Epithelial cell of esophagus (primary cell): ENCODE data around the gene ZNRD2.

Source experiments
- DNase-seq: peaks from one replicate; pipeline ENCODE4 v3.0.0; 2010; ENCODE audit warnings: low read depth
- H3K4me3 ChIP-seq: 2 replicates; pipeline ENCODE4 v1.5.1; 2011; ENCODE audit warnings: mild to moderate bottlenecking, low read length, control low read depth
- CTCF ChIP-seq: IDR thresholded peaks from 2 replicates; pipeline ENCODE4 v1.5.1; 2011; ENCODE audit warnings: low read depth, mild to moderate bottlenecking, low read length, control low read depth, inconsistent platforms; ENCODE audit not compliant: insufficient read depth; ENCODE audit errors: missing control alignments

ZNRD2 gene

GRCh38 chr11:65613091-65613928 is 43.0 kb downstream of the ZNRD2 start:
- H3K4me3 ChIP-seq: peak overlapping the region; percentile 98
- no peak for DNase-seq
- no peak for TF ChIP-seq CTCF

- DNase-seq: peak; percentile 100
- TF ChIP-seq CTCF: no peak
- H3K4me3 ChIP-seq: peak within 1 kb of the TSS; percentile 98
These were observed 45.1 kb downstream of the ZNRD2 start, which contains the start of gene PCNX3 for GRCh38 chr11:65615229-65615949. TSS of gene PCNX3 (plus strand) at chr11:65615776. CDS start at chr11:65616312, 536 bp downstream.

- no peak for DNase-seq
- TF ChIP-seq CTCF: no peak
- peak overlapping the region; percentile 85 for H3K4me3 ChIP-seq
These were observed 45.8 kb downstream of the ZNRD2 start for GRCh38 chr11:65615950-65616574.

- no peak for DNase-seq
- no peak for TF ChIP-seq CTCF
- peak overlapping the region; percentile 85 for H3K4me3 ChIP-seq
These were observed 46.3 kb downstream of the ZNRD2 start for GRCh38 chr11:65616575-65617001.

GRCh38 chr11:65617136-65617850 is 47.0 kb downstream of the ZNRD2 start:
- no peak for DNase-seq
- TF ChIP-seq CTCF: no peak
- peak overlapping the region; percentile 7 for H3K4me3 ChIP-seq

GRCh38 chr11:65617990-65618751 is 47.9 kb downstream of the ZNRD2 start:
- TF ChIP-seq CTCF: no peak
- no peak for DNase-seq
- no peak overlapping the region for H3K4me3 ChIP-seq
